VCaP (cell line): ENCODE measurements around the gene SSH3.

Source experiments
- H3K27ac ChIP-seq: fragments of 450-650 bp; 2 replicates; pipeline ENCODE4 v1.5.1; 2017
- CTCF ChIP-seq: fragments of 450-650 bp; conservative IDR thresholded peaks from 2 replicates; pipeline ENCODE4 v1.5.1; 2017; ENCODE audit warnings: mild to moderate bottlenecking, moderate library complexity

The SSH3 gene

GRCh38 chr11:67260406-67260805 is 42.9 kb upstream of the SSH3 start:
- no peak for TF ChIP-seq CTCF

GRCh38 chr11:67260885-67261639 is 42.3 kb upstream of the SSH3 start:
- H3K27ac ChIP-seq, result peak overlapping the region; percentile 47; the same call in 1 of the 2 replicates

More at GRCh38 chr11:67260406-67260805, 42.9 kb upstream of the SSH3 start:
- no peak overlapping the region for H3K27ac ChIP-seq

GRCh38 chr11:67261640-67261945 is 41.7 kb upstream of the SSH3 start:
- H3K27ac ChIP-seq, result peak overlapping the region; percentile 47; the same call in 1 of the 2 replicates
- peak; percentile 76 for TF ChIP-seq CTCF

- TF ChIP-seq CTCF, result no peak
- peak overlapping the region; percentile 47; the same call in 1 of the 2 replicates for H3K27ac ChIP-seq
These were observed 41.2 kb upstream of the SSH3 start for GRCh38 chr11:67261946-67262681.

GRCh38 chr11:67262731-67263675 is 40.3 kb upstream of the SSH3 start:
- peak overlapping the region; percentile 47 for H3K27ac ChIP-seq
- peak; percentile 100 for TF ChIP-seq CTCF

- no peak for TF ChIP-seq CTCF
- no peak overlapping the region; the same call in 1 of the 2 replicates for H3K27ac ChIP-seq
These were observed 39.1 kb upstream of the SSH3 start for GRCh38 chr11:67264260-67264659.

GRCh38 chr11:67264877-67265632 is 38.3 kb upstream of the SSH3 start:
- TF ChIP-seq CTCF, result no peak
- H3K27ac ChIP-seq, result peak overlapping the region; percentile 100
